Bladder microvascular endothelial cell (primary cell): ENCODE results near the gene TMTC2. TPM values are rescaled to one million over a fixed set of nuclear protein-coding genes. Genes with fewer than 3 reads are reported as not detected.

Source experiments
- total RNA-seq: library from RNA; depleted of rRNA; stranded (reverse); fragments of >200 nt; gene quantifications from 2 replicates; pipeline ENCODE4 v1.2.3, GENCODE V29; 2014

Gene TMTC2
- total RNA-seq, result 3.2 and 30.8 TPM in 2 replicates

GRCh38 chr12:82686168-82687020 lies at the start of gene TMTC2:
TMTC2 (plus strand) TSS chr12:82686906.

